HG02852 (cell line): ENCODE measurements around the gene HRH1.
A peak's percentile ranks its signal among the peaks of the same experiment; 100 is the strongest.
"Not testable (repeated sequence)": the region's sequence is repeated elsewhere in the genome, so short reads cannot be mapped to it uniquely, and the experiment has no call there.

ENCODE experiments used
- ATAC-seq: cut with Tn5 transposase; IDR thresholded peaks from one replicate; pipeline ENCODE4 v1.9.1; 2021; ENCODE audit warnings: mild to moderate bottlenecking, moderate library complexity; ENCODE audit not compliant: unreplicated experiment

HRH1 gene

DNA sequence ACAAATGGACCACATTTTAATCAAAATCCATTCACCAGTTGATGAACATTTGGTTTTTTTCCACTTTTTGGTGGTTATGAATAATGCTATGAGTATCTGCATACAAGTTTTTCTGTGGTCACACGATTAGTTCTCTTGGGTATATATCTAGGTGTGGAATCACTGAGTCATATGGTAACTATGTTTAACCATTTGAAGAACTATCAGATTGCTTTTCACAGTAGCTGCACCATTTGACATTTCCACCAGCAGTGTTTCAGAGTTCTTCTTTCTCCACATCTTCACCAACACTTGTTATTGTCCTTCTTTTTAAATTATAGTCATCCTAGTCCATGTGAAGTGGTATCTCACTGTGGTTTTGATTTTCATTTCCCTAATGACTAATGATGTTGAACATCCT is 84.6 kb downstream of the HRH1 start:
- ATAC-seq: no peak

DNA sequence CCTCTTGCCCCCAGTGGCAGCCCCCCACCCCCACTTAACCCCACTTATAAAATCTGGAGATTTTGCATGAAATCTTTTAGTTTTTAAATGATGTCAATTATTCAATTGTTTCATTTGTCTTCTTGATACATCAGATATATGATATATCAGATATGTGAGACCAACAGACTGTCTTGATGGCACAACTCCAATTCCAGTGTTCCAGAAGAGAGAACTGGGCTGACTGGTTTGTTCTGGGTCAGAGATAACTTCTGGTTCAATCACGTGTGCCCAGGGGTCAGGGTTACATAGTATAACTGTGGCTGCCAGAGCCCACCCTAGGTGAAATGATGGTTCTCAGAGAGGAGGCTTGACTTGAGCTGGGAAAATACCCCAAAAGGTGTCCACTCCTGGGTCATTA is 85.5 kb downstream of the HRH1 start:
- no peak for ATAC-seq

DNA sequence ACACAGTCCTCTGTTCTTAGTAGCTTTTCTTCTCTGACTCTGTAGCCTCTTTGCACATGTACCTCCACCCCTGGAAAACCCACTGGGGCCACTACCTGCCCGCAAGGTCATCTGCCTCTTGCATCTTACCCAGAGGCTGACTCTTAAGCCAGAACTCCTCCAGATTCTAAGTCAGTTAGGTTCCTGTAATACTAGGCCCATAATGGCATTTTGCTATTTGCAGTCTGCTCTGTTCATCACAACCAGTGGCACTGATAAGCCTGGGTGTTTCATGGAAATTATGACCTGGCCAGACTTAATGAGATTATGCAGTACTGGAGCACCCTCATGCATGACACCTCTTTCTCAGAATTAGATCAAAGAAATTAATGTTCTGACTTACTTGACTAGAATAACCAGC is 86.2 kb downstream of the HRH1 start:
- ATAC-seq: no peak

DNA sequence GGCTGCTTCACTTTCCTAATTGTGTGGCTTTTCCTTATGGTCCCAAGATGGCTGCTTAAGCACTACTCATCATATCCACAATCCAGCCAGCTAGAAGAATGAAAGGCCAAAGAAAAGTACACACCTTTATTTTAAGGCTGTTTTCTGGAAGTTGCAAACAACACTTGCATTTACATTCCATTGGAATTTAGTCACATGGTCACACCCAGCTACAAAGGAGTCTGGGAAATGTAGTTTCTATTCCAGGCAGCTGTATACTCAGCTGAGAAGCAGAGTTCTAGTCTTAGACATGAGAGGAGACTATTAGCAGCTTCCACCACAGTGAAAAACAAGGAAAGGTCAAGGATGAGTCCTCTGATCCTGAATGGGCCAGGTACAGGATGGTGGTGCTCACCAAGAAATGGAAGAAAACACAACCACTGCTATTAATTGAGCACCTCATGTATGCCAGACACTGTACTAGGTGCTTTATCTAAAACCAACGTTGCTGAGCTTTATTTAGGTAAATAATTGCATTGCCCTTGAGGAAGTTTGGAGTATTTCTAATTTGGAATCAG is 89.9 kb downstream of the HRH1 start:
- no peak for ATAC-seq

DNA sequence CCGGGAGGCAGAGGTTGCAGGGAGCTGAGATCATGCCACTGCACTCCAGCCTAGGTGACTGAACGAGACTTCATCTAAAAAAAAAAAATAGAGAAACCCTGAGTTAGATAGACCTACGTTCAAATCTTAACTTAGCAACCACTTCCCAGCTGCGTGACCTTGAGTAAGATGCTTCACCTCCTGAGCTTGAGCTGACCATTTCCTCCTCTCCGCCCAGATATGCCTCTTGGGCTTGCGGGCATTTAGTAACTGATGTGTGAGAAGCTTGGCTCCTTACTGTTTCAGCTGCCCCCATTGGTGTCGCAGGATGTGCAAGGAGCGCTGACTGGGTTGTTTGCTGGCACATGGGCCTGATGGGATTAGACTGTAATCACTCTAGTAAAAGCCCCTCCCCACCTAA is 91.0 kb downstream of the HRH1 start:
- no peak for ATAC-seq

DNA sequence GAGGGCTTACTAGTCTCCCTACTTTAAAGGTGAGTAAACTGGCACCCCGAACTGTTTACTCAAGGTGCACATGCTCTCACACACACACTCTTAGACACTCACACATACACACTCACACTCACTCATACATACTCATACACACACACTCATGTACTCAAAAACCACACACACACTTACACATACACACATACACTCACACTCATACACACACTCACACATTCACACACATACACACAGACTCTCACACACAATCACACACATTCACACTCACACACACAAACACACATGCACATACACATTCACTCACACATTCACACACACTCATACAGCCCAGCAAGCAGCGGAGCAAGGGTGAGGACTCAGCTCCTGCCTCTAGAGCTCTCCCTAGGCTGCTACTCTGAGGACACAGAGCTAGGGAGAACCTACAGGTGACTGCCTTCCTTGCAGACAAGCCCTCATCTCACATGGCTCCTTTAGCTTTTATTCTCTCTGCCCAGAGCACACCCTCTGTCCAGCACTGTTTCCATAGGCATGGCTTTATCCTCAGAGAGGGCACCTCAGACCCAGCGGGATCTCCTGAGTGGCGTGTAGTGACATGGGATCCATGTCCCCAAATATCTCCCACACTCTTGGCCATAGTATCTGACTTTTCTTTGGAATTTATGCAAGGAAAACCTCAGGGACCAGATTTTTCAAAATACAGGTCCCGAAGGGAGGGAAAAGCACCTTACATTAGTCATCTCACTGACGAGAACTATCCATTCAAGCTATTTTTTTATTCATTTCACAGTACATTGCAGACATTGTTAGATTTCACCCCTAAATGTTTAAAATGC is 91.8 kb downstream of the HRH1 start:
- ATAC-seq: no peak

DNA sequence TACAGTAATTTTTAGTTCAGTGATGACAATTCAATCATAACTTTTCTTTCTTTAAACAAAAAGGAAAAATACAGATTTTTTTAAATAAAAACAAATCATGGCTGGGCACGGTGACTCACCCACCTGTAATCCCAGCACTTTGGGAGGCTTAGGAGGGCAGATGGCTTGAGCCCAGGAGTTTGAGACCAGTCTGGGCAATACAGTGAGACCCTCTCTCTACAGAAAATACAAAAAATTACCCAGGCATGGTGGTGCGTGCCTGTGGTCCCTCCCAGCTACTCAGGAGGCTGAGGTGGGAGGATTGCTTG is 92.3 kb downstream of the HRH1 start:
- no peak for ATAC-seq

DNA sequence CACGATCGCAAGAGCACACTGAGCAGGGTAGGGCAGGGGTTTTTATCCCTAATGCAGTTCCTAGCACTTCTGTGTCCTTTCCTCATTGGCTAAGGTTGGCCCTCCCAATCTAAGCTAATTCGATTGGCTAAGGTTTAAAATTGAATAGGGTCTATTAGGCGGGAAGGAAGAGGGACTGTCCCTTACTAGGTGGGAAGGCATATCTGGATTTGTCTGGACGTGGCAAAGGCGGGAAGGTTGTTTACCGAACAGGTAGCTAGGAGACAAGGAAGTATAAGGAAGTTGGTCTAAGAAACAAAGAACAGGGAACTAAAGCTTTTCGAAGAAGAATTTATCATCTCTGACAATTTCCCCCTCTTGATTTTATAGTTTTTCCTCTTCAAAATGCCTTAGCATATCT is 93.1 kb downstream of the HRH1 start:
- ATAC-seq: no peak

DNA sequence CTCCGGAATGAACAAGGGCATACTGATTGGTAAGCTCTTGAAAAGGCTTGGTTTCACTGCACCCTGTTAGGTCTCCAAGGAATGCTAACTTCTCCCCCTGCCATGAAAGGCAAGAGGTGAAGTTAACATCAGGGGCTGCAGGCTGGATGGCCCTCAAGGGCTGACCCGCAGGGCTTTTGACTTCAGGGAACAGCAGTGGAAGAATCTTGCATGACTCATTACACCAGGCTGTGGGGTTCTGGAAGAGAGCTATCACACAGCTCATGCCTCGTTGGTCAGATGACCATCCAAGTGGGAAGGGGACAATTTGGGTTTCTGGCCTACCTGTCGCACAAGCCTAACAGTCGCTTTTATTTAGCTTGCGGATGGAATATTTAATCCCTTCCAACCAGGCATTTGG is 94.3 kb downstream of the HRH1 start:
- ATAC-seq: no peak

DNA sequence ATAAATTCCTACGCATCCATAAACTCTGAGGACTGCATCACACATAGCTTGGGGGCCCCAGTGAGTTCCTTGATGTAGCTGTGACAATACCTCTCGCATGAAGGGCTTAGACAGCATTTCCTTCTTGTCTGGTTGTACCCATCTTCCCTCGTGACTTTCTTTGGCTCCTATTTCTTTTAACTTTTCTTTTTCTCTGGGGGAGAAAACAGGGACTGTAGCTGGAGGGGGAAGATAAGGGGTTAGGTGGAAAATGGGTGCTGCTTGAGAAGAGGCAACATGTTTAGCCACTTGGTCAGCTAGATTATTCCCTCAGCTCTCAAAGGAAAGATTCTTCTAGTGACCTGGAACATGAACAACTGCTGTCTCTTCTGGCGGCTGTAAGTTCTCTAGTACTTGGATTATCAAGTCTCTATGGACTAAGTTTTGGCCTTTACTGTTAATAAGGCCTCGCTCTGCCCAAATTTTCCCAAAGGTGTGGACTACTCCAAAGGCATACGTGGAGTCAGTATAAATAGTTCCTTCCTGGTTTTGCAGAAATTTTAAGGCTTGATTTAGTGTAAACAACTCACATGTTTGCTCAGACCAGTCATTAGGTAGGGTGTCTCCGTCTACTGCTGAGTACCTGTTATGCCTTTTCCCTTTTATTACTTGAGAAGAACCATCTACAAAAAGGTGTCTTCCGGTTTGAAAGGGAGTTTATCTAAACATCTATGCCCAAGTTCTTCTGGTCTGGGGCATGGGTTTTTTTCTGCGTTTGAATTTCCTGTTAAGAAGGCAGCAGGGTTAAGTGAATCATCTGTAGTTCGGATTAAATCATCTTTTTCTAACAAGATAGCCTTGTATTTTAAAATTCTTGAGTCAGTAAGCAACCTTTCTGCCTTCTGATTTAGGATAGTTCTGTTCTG is 96.9 kb downstream of the HRH1 start:
- no peak for ATAC-seq

DNA sequence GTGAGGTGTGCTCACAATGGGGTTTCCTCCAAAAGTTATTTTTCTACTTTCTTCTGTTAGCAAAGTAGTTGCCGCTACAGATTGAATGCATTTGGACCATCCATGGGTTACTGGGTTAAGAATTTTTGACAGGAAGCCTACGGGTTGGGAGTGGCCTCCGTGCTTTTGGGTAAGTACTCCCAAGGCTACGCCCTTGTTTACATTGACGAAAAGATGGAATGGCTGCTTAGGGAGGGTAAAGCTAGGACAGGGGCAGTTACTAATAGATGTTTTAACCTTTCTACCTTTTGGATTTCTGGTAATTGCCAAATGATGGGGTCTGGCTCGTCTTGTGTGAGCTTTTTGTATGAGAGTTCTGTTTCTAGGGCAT is 97.5 kb downstream of the HRH1 start:
- no peak for ATAC-seq

DNA sequence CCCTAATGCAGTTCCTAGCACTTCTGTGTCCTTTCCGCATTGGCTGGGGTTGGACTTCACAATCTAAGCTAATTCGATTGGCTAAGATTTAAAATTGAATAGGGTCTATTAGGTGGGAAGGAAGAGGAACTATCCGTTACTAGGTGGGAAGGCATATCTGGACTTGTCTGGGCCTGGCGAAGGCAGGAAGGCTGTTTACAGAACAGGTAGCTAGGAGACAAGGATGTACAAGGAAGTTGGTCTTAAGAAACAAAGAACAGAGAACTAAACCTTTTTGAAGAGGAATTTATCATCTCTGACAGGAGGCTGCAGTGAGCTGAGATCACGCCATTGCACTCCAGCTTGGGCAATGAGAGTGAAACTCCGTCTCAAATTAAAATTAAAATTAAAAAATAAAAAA is 100.6 kb downstream of the HRH1 start:
- no peak for ATAC-seq

DNA sequence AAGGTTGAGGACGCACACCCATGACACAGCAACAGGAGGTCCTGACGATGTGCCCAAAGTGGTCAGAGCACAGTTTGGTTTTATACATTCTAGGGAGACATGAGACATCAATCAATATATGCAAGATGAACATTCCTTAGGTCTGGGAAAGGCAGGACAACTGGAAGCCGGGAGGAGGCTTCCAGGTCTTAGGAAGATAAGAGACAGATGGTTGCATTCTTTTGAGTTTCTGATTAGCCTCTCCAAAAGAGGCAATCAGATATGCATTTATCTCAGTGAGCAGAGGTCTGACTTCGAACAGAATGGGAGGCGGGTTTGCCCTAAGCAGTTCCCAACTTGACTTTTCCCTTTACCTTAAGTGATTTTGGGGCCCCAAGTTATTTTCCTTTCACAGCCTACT is 101.2 kb downstream of the HRH1 start:
- not testable (repeated sequence) for ATAC-seq

DNA sequence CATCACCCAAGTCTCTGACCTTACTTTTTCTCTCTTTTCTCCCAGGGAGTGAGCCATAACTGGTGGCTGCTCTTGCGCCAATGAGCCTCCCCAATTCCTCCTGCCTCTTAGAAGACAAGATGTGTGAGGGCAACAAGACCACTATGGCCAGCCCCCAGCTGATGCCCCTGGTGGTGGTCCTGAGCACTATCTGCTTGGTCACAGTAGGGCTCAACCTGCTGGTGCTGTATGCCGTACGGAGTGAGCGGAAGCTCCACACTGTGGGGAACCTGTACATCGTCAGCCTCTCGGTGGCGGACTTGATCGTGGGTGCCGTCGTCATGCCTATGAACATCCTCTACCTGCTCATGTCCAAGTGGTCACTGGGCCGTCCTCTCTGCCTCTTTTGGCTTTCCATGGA is 104.7 kb downstream of the HRH1 start:
- ATAC-seq: no peak

DNA sequence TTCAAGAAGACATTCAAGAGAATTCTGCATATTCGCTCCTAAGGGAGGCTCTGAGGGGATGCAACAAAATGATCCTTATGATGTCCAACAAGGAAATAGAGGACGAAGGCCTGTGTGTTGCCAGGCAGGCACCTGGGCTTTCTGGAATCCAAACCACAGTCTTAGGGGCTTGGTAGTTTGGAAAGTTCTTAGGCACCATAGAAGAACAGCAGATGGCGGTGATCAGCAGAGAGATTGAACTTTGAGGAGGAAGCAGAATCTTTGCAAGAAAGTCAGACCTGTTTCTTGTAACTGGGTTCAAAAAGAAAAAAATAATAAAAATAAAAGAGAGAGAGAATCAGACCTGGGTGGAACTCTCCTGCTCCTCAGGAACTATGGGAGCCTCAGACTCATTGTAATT is 106.2 kb downstream of the HRH1 start:
- no peak for ATAC-seq

DNA sequence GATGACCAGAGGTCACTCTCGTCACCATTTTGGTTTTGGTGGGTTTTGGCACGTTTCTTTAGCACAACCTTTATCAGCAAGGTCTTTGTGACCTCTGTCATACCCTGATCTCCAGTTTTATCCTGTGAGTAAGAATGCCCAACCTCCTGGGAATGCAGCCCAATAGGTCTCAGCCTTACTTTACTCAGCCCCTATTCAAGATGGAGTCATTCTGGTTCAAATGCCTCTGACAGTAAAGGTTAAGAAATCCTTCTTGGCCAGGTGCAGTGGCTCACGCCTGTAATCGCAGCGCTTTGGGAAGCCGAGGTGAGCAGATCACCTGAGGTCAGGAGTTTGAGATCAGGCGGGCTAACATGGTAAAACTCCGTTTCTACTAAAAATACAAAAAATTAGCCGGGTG is 114.7 kb downstream of the HRH1 start:
- no peak for ATAC-seq

DNA sequence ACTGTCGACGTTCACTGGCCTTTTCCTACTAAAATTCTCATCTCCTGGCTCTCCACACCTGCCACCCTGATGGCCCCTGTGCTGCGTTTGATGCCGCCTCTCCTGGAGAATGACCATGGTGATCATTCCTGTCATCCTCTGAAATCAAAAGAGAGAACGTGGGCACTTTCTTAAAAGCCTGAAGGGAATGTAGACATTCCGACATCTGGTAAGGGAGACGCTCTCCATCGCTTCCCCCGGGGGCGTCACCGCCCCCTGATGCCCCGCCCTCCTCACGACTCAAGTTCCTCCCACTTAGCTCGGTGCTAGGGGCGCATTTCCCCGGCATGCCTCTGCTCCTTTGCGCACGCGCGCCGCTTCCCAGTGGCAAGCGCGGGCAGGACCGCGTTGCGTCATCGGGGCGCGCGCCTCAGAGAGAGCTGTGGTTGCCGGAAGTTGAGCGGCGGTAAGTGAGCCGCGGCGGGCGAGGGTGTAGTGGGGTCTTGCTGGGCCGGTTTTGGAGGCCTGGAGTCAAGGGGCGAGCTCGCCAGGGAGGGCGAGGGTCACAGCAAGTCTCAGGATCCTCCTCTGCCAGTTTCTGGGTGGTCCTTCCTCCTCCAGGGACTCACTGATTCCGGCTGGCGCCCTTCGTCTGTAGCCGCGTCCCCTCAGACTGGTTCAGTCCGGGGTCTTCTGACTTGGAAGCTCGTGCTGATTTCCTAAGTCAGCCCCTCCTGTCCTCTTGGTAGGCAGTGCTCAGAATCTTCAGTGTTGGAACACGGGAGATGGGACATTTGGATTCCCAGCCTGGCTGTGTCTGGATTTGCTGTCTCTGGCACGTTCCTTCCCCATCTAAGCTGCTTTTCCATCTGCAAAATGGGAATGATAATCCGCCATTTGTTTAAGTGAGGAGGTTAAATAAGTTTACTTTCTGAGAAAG is 118.0 kb downstream of the HRH1 start, which contains the start of gene ATG7:
TSS of gene ATG7 (plus strand) at position 412 of the 919 bp plus-strand sequence. CDS start 26,299 bp downstream, outside the sequence.
- peak; percentile 97 for ATAC-seq

DNA sequence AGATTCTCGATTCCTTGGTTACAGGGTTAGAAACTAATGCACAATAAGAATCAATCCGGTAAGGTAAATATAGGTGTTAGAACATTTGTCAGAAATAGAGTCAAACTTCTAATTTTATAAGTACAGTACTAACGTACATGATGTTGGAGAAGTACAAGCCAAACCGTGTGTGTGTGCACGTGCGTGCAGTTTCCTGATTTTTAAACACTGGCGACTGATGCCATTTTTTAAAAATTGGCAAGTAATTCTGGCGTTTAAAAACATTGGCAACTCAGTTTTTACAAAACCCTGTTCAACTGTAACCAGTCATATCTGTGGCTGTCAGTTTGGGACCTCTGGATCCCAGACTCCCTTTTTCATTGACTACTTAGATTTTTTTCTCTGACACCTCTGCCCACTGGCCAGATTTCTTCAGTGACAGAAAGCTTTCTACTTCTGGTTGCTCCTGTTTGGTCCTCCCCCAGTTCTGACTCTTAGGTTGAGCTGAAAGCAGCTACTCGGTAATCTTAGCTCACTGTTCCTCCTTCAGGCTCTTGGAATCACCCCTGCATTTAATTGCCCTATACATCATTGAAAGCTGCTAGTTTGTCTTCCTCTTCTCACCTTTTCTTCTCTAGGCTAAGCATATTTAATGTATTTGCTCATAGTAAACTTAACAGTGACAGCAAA is 118.7 kb downstream of the HRH1 start:
- ATAC-seq: no peak

DNA sequence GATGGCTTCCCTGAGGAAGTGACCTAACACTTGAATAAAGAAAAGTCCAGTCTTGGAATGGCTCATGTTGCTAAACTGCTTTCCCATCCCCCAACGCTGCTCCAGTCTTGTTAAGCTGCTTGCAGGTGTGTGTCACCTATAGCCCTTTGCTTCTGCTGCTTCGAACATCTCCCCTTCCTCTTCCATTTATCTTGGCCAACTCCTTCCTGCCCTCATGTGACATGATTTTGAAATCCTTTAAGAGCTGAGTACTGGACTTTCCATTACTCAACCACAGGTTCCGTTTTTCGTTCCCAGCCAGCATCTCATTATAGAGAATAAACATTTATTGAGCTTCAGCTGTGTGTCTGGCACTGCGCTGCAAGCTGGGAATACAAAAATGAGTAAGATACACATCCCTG is 119.6 kb downstream of the HRH1 start:
- ATAC-seq: no peak

DNA sequence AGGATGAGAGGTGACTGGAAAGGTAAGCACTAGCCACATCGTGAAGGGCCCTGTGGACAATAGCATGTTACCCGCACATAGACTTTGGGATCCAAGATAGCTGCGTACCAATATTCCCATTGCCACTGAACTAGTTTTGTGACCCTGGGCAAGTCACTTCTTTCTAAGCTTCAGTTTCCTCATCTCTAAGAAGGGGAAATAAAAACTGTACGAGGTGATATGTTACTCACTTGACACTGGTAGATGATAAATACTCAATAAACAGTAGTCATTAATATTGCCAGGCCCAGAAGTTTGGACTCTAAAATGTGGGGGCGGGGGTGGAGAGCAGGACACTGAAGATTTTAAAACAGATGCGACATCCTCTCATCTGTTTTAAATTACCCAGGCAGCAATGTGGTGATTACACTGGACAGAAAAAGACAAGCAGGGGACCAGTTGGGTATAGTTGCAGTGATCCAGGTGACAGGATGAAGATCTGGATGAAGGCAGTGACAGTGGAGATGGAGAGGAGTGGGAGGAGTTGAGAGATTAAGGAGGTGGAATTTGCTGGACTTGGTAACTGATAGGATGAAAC is 120.4 kb downstream of the HRH1 start:
- ATAC-seq: no peak
